GM19372 (cell line): ENCODE measurements around the gene ING1.
A peak's percentile ranks its signal among the peaks of the same experiment; 100 is the strongest.
"Not testable (repeated sequence)": the region's sequence is repeated elsewhere in the genome, so short reads cannot be mapped to it uniquely, and the experiment has no call there.

Experiments
- ATAC-seq: cut with Tn5 transposase; IDR thresholded peaks from one replicate; pipeline ENCODE4 v1.9.1; 2021; ENCODE audit warnings: mild to moderate bottlenecking, low read depth, moderate library complexity; ENCODE audit not compliant: unreplicated experiment

The ING1 gene

GRCh38 chr13:110689711-110690110 is 23.8 kb upstream of the ING1 start:
- ATAC-seq, result no peak

- no peak for ATAC-seq
These were observed 23.0 kb upstream of the ING1 start for GRCh38 chr13:110690516-110690915.

GRCh38 chr13:110695774-110696173 is 17.7 kb upstream of the ING1 start:
- not testable (repeated sequence) for ATAC-seq

- ATAC-seq, result no peak
These were observed 16.7 kb upstream of the ING1 start for GRCh38 chr13:110696776-110697175.

DNA sequence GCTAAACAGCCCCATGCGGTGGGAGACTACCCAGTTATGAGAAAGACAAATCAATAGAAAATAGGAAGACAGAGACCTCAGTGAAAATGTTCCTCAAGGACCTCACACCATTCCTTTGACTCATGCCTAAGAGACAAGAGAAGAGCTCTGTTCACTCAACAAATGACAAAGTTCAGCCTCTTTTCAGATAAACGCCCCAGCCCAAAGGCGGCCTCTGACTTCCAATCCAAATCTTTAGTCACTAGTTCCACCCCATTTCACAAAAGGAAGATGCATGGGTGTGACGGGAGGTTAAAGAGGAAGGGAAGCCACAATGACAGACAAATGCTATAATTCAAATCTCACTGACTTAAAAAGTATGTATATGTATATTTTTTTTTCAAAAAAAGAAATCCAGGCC is 15.7 kb upstream of the ING1 start:
- no peak for ATAC-seq

GRCh38 chr13:110698689-110699088 is 14.8 kb upstream of the ING1 start:
- ATAC-seq, result no peak

- ATAC-seq, result no peak
These were observed 14.1 kb upstream of the ING1 start for GRCh38 chr13:110699148-110700145.

DNA sequence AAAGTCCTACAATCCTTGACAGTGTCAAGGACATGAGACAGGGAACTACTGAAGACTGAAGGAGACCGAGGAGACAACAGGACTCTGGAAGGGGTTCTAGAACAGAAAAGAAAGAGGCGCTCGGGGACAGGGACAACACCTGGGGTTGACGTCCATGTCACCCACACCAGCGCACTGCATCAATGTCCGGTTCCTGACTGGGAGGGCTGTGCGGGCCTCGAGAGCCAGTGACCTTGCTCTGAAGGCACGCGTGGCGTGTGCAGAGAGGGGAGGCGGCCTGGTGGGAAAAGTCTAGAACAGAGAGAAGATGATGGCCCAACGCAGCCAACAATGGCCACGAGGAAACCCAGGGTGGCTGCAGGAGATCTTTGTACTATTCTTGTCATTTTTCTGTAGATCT is 13.3 kb upstream of the ING1 start:
- ATAC-seq, result no peak

GRCh38 chr13:110700641-110701040 is 12.9 kb upstream of the ING1 start:
- no peak for ATAC-seq

DNA sequence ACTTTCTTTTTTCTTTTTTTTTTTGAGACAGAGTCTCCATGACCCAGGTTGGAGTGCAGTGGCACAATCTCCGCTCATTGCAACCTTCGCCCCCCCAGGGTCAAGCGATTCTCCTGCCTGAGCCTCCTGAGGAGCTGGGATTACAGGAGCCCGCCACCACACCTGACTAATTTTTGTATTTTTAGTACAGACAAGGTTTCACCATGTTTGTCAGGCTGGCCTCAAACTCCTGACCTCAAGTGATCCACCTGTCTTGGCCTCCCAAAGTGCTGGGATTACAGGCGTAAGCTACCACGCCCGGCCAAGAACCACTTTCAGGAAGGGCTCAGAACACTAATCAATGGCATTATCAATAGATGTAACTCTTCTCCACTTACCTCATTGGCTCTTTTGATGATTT is 12.4 kb upstream of the ING1 start:
- not testable (repeated sequence) for ATAC-seq

GRCh38 chr13:110702089-110702488 is 11.4 kb upstream of the ING1 start:
- no peak for ATAC-seq

DNA sequence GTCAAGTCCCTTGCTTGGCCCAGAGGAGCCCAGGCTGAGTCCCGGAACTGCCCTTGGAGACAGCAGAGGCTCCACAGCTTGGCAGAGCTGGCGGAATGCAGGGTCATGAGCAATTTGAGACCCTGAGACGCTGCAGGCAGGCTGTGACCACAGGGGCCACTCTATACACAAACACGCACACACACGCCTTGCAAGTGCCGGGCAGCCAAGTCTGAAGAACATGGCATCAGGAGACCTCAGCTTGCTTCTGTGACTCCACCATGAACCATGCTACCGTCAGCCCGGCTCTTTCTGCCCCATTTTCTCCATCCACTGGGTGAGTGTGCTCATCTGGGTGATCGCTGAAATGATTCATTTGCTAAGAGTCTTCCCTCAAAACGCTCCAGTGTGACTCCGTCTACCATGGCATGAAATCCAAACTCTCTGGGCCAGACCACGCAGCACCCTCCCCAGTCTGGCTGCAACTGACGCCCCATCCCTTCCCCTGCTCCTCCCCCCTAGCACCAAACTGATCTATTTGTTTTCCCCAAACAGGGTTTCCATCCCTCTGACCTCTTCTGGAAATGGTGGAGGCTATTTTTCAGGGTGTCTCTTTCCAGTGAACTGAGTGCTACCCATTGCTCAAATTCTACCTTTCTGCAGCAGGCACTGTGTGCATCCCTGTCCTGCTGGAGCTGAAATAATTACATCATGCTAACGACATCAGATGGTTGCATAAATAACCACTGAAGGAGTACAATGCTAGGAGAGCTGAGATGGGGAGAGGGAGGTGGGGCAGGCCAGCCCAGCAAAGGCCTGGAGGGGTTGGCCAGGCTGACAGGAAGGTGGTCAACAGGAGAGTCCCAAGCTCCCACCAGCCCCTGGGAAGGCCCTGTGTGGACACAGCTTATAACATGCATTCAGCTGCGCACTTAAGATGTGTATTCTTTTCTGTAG is 10.6 kb upstream of the ING1 start:
- ATAC-seq, result no peak

DNA sequence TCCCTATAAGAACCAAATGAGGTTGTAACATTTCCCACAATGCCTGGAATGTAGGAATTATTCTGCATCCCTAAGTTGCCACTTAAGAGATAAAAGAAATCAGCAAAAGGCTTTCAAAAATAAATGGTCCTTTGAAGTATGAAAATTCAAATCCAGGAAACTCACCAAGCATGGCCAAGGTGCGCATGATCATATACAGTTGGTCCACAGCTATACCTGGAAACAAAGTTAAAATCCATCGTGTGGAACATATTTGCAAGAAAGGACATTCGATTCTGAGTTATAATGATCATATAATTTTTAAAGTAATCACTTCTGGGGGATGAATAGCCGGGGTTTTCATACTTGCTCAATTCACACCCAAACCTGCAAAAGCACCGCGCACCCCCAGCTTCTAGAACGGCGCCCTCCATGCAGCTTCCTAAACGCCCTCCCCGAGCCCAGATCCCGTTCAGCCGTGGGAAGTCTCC is 8.1 kb upstream of the ING1 start:
- no peak for ATAC-seq

DNA sequence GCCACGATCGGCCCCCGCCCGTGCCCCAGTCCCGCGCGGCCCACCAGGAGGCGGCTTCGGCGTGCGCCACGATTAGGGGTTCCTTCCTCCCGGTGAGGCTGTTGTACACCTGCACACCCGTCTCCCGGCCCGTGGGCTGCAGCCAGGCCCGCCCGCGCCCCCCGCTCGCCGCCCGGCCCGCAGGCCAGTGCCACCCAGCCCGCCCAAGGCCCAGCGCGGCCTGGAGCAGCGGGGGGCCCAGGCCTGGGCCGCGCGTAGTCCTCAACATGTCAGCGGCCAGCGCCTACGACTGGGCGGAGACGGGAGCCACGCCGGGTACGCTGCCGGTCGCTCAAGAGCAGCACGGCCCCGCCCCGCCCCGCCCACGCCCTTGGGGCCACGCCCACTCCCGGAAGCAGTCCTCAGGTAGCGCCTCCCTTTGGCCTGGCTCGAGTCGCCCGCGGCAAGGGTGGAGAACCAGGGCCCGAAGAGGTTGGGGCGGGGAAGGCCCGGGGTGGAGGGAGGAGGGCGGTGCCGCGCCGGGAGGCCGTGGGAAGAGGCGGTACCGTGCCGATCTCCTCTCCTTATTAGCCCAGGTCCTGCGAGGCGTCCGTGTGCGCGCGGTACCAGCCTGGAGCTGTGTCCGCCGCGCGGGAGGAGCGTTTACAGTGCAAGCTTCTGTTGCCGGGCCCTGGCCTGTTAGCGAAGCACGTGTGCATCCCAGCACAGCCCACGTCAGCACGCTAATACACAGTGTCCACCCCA is 7.5 kb upstream of the ING1 start, which contains the start of gene CARS2:
Gene CARS2 (minus strand): TSS at position 291 of the 744 bp plus-strand sequence. CDS start 23 bp downstream, at position 268.
- peak; percentile 89 for ATAC-seq

DNA sequence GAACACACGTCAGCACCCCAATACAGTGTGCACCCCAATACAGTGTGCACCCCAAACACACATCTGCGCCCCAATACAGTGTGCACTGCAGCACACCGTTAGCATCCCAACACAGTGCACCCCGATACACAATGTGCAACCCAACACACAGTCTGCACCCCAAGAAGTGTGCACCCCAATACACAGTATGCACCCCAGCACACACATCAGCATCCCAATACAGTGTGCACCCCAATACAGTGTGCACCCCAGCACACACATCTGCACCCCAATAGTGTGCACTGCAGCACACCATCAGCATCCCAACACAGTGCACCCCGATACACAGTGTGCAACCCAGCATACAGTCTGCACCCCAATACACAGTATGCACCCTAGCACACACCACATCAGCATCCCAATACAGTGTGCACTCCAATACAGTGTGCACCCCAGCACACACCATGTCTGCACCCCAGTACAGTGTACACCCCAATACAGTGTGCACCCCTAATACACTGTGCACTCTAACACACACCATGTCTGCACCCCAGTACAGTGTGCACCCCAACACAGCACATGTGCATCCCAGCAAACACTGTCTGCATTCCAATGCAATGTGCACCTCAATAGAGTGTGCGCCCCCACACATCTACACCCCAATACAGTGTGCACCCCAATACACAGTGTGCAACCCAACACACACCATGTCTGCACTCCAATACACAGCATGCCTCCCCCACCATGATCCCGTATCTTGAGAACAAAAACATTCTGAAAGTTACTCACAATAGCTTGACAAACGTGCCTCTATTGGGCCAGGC is 6.7 kb upstream of the ING1 start:
- ATAC-seq, result peak; percentile 0

DNA sequence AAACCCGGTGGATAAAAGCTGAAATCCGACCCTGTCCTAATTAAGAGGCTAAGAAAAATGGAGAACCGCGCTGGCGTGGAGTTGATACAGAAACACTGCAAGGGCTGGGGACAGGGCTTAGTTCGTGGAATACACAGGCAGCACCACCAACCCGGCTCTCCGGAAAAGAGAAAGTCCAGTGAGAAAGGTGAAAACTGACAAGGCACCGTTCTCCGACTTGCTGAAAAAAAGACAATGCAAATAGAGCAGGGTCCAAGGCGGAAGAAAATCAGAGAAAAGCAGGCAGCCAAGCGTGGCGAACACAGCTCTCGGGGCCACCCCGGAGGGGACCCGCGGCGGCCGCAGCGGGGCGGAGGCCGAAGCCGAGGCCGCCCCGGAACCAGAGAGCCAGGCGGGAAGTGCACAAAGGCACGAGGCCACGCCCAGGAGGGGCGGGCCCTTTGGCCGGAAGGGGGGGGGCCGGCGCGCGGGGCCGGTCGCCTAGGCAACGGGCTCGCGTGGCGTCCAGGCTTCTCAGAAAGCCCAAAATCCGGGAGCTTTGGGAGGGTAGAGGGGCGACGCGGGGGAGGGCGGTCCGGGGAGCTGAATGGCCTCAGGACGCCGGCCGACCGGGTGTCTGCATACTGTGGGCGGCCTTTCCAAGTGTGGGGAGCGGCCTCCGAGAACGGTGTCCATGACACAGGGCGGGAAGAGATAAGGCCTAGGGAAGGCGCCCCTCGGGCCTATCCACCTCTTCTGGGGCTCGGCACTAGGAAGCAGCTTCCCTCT is 1.2 kb upstream of the ING1 start:
- ATAC-seq, result peak; percentile 16

GRCh38 chr13:110712849-110713641 is 455 bp upstream of the ING1 start:
- ATAC-seq, result peak; percentile 41
